ENCODE results near the gene ABHD6. TPM values are rescaled to one million over a fixed set of nuclear protein-coding genes. Genes with fewer than 3 reads are reported as not detected.

ABHD6 gene
- total RNA-seq, 1 experiment from 2014 or later, result 7.0 TPM

DNA sequence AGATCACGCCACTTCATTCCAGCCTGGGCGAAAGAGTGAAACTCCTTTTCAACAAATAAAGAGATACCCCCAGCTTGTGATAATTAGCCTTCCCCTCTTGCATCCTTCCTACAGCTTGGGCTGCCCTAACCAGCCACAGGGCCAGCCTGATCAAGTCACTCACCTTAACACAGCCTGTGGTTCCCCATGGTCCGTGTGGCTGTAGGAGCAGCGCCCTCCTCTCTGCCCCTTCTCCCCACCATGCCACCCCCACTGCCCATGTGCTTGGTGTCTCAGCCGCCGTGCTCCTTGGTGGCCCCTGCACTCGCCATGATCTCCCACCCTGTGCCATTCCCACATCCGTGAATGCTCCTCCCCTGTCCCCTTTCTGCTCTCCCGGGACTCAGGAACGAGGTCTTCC is 55.3 kb downstream of the ABHD6 start:
- Histone ChIP-seq H3K36me3 (replicated peaks; ENCODE audit: control insufficient read depth, insufficient read depth, low read length) (no peaks in the 10 kb centered on the region), H3K4me3 (ENCODE audit: insufficient read depth, low read depth, low read length) (no peak overlapping the region), H3K27me3 (ENCODE audit: control insufficient read depth, insufficient read depth, low read length) (no peaks in the 10 kb centered on the region)
- no peak for DNase-seq

DNA sequence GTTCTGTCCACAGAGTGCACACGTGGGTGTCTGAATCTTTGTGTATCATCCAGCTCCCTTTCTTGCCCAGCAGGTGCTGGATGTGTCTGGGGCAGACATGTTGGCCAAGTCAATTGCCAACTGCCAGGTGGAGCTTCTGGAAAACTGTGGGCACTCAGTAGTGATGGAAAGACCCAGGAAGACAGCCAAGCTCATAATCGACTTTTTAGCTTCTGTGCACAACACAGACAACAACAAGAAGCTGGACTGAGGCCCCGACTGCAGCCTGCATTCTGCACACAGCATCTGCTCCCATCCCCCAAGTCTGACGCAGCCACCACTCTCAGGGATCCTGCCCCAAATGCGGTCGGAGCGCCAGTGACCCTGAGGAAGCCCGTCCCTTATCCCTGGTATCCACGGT is 55.9 kb downstream of the ABHD6 start:
- DNase-seq, result no peak
- Histone ChIP-seq H3K36me3 (replicated peaks; ENCODE audit: control insufficient read depth, insufficient read depth, low read length) (no peaks in the 10 kb centered on the region), H3K4me3 (ENCODE audit: insufficient read depth, low read depth, low read length) (no peak overlapping the region), H3K27me3 (ENCODE audit: control insufficient read depth, insufficient read depth, low read length) (no peaks in the 10 kb centered on the region)

DNA sequence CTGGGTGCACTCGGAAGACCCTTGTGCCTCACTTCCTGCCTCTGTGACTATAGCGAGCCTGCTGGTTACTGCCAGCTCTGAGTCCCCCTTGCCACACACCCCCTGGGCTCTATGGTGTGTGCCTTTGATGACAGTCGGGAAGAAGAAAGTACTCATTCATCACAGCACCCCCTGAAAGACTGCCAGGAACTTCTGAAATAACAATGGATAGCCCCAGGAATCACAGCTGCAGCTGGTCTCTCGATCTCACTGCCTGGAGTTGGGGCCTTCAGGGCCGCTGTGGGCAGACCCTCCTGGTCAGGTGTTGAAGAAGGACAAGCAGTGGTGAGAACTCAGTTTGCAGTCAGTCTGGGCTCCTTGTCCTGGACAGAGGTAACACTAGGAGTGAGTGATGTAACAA is 58.7 kb downstream of the ABHD6 start:
- H3K36me3 ChIP-seq (replicated peaks; ENCODE audit: control insufficient read depth, insufficient read depth, low read length), result no peaks in the 10 kb centered on the region
- H3K27me3 ChIP-seq (ENCODE audit: control insufficient read depth, insufficient read depth, low read length), result no peaks in the 10 kb centered on the region
- no peak for DNase-seq
- no peak overlapping the region for H3K4me3 ChIP-seq (ENCODE audit: insufficient read depth, low read depth, low read length)

DNA sequence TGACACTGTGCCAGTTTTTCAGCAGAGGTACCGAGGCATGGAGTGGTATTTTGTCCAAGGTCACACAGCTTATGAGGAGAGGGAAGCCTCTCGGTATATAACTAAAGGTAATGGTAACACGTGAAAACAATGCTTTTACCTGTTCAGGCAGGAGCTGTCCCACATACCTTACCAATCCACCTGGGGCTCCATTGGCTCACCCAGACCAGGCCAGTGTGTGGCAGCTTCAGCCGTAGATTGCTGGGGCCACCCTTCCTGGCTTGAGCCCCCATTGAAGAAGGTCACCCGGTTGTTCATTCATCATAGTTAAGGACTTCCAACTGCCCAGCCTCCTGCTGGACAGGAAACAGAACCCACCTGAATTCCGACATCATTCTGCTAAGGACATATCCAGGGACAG is 59.3 kb downstream of the ABHD6 start:
- Histone ChIP-seq H3K36me3 (replicated peaks; ENCODE audit: control insufficient read depth, insufficient read depth, low read length) (no peaks in the 10 kb centered on the region), H3K27me3 (ENCODE audit: control insufficient read depth, insufficient read depth, low read length) (no peaks in the 10 kb centered on the region), H3K4me3 (ENCODE audit: insufficient read depth, low read depth, low read length) (no peak overlapping the region)
- no peak for DNase-seq

DNA sequence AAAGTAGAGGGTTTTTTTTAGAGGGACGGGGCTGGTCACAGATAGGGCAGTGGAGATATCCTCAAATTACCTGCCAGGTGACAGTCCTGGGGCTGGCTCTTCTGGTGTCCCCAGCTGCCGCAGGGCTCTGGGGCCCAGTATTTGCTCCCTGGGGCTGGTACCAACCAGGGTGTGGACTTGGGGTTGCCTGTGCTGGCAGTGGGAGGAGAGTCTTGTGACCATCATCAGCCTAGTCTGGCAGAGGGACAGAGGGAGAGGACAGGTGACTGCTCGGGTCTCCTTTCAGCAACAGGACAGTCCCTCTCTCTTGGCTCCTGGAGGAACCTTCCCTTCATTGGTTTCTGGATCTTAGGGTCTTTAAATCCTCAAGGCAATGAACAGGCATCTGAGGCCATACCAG is 60.6 kb downstream of the ABHD6 start:
- DNase-seq, result no peak
- Histone ChIP-seq H3K4me3 (ENCODE audit: insufficient read depth, low read depth, low read length) (no peak overlapping the region), H3K27me3 (ENCODE audit: control insufficient read depth, insufficient read depth, low read length) (no peaks in the 10 kb centered on the region; the same call in 1 of the 2 replicates), H3K36me3 (replicated peaks; ENCODE audit: control insufficient read depth, insufficient read depth, low read length) (no peaks in the 10 kb centered on the region)

DNA sequence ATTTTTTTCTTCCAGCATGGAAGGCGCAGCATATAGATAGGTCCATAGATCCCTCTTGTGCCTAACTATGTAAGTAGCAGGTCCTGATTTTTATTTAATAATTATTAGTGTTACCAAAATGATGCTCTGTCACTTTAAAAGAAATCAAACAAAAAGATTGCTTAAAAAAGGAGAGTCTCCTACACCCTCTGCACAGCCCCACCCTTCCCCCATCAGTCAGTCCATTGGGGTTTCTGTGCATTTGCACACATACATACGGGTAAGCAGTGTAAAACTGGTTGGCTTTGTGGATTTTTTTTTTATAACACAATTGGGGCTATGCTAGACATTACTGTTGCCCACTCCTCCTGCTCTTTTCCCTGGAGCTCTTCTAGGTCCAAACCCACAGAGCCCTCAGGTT is 61.5 kb downstream of the ABHD6 start:
- Histone ChIP-seq H3K36me3 (replicated peaks; ENCODE audit: control insufficient read depth, insufficient read depth, low read length) (no peaks in the 10 kb centered on the region), H3K27me3 (ENCODE audit: control insufficient read depth, insufficient read depth, low read length) (no peaks in the 10 kb centered on the region; the same call in 1 of the 2 replicates), H3K4me3 (ENCODE audit: insufficient read depth, low read depth, low read length) (no peak overlapping the region)
- DNase-seq, result no peak

DNA sequence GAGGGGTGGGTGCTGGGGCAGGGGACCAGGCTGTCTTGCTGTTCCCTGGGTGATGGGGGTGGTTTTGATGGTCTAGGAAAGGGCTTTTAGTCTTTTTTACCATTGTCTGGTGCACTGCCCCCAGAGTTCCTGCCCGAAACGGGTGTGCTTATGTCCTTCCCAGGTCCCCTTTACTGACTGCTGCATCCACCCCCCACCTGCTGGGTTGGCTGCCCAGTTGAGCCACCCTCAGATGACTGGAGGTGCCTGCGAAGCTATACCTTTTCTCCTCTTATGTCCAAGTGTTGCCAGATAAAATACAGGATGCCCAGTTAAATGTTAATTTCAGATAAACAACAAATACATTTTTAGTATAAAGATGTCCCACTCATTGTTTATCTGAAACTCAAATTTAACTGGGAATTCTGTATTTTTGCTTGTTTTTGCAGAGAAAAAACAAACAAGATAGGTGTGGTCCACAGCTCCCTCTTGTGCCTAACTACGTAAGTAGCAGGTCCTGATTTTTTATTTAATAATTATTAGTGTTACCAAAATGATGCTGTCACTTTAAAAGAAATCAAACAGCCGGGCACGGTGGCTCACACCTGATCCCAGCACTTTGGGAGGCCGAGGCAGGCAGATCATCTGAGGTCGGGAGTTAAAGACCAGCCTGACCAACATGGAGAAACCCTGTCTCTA is 62.4 kb downstream of the ABHD6 start:
- Histone ChIP-seq H3K36me3 (replicated peaks; ENCODE audit: control insufficient read depth, insufficient read depth, low read length) (no peaks in the 10 kb centered on the region), H3K27me3 (ENCODE audit: control insufficient read depth, insufficient read depth, low read length) (no peaks in the 10 kb centered on the region; the same call in 1 of the 2 replicates), H3K4me3 (ENCODE audit: insufficient read depth, low read depth, low read length) (no peak overlapping the region)
- peak; percentile 44 for DNase-seq

DNA sequence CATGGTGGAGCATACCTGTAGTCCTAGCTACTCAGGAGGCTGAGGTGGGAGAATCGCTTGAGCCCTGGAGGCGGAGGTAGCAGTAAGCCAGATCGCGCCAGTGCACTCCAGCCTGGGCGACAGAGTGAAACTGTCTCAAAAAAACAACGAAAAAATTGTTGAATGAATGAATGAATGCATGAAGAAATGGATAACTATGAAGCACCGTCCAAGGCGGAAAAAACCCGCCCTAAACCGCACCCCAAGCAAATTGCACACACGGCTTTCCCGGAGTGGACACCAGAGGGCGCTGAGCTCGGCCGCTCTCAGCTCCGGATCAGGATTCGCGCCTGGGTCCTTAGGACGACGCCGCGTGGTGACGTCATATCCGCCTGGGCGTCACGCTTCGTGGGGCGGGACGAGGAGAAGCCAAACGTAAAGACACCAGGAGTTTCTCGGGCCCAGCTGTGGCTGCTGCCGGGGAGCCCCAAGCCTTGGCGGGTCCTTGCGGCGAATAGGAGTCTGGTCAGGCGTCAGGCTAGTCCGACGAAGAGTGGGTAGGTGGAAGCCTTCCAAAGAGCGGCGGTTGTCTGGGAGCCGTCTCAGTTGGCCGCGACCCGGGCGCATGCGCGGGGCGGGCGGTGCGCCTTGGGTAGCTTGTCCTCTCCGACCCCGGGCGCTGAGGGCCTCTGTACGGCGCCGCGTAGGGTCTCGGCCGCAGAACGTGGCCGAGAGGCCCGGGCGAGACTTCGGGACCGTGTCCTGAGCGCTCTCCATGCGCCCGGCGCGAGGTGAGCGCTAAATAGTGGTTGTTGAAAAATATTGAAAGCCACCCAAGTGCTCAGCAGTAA is 68.5 kb downstream of the ABHD6 start, which contains the start of the genes HTD2 and RPP14:
TSS of gene HTD2 (plus strand) at position 639 of the 830 bp plus-strand sequence. CDS start 11,094 bp downstream, outside the sequence.
TSS of gene RPP14 (plus strand) at position 364 of the 830 bp plus-strand sequence. CDS start 4,085 bp downstream, outside the sequence.
- H3K36me3 ChIP-seq (replicated peaks; ENCODE audit: control insufficient read depth, insufficient read depth, low read length), result peaks cover 9% of the 10 kb centered on the region

DNA sequence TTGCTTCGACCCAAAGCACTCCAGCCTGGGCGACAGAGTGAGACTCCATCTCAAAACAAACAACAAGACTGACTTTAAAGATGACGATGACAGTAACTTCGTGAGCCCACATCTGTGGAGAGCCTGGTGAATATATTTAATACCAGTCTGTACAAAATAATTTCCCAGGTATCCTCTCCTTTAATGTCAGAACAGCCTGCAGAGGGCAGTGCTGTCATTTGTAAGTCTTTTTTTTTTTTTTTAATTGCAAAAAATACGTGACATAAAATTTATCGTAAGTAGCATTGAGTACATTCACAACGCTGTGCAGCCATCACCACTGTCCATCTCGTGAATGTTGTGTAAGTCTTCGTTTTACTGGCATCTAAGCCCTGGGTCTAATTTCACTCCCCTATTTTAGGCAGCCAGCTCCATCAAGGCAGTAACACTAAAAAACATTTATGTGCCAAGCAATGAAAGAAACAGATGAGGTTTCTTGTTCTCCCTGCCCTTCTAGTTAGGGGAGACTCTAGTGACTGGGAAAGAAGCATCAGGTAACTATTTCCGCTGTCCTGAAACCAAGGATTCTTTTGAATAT is 70.1 kb downstream of the ABHD6 start:
- DNase-seq, result no peak
- peaks cover 19% of the 10 kb centered on the region for H3K36me3 ChIP-seq (replicated peaks; ENCODE audit: control insufficient read depth, insufficient read depth, low read length)
- H3K27me3 ChIP-seq (ENCODE audit: control insufficient read depth, insufficient read depth, low read length), result no peaks in the 10 kb centered on the region
- H3K4me3 ChIP-seq (ENCODE audit: insufficient read depth, low read depth, low read length), result peak overlapping the region; percentile 88

More for the DNA sequence above, 68.5 kb downstream of the ABHD6 start, which contains the start of the genes HTD2 and RPP14:
- no peaks in the 10 kb centered on the region; the same call in 1 of the 2 replicates for H3K27me3 ChIP-seq (ENCODE audit: control insufficient read depth, insufficient read depth, low read length)
- DNase-seq, result peak; percentile 96
- peak within 1 kb of the TSS; percentile 88 for H3K4me3 ChIP-seq (ENCODE audit: insufficient read depth, low read depth, low read length)

DNA sequence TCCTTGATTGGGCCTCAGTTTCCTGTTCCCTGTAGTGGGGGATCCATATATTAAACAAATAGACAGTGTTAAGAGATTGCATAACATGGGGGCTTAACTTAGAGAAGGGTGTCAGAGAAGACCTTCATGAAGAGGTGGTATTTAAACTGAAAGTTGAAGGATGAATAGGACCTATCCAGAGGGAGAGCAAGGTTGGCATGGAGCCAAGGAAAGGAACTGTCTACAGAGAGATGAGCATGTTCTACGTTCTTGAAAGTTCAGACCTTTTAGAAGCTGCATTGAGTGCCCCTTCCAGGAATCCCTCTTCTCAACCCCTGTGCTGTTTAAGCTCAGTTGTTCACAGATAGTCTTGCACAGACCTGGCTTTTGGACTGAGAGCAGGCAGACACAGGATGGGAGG is 71.1 kb downstream of the ABHD6 start:
- DNase-seq, result no peak
- H3K27me3 ChIP-seq (ENCODE audit: control insufficient read depth, insufficient read depth, low read length), result no peaks in the 10 kb centered on the region
- no peak overlapping the region for H3K4me3 ChIP-seq (ENCODE audit: insufficient read depth, low read depth, low read length)
- H3K36me3 ChIP-seq (replicated peaks; ENCODE audit: control insufficient read depth, insufficient read depth, low read length), result peaks cover 26% of the 10 kb centered on the region

DNA sequence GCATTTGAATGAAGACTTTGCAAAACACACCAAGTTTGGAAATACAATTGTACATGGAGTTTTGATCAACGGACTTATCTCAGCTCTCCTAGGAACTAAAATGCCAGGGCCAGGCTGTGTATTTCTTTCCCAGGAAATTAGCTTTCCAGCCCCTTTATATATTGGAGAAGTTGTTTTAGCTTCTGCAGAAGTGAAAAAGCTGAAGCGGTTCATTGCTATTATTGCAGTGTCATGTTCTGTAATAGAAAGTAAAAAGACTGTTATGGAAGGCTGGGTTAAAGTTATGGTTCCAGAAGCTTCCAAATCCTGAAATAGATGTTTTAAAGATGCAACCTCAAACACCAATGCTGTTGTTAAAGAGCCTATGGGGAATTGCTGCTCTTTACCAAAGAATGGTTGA is 80.2 kb downstream of the ABHD6 start:
- no peak for DNase-seq
- no peaks in the 10 kb centered on the region for H3K27me3 ChIP-seq (ENCODE audit: control insufficient read depth, insufficient read depth, low read length)
- no peak overlapping the region for H3K4me3 ChIP-seq (ENCODE audit: insufficient read depth, low read depth, low read length)
- H3K36me3 ChIP-seq (replicated peaks; ENCODE audit: control insufficient read depth, insufficient read depth, low read length), result peaks cover 28% of the 10 kb centered on the region

DNA sequence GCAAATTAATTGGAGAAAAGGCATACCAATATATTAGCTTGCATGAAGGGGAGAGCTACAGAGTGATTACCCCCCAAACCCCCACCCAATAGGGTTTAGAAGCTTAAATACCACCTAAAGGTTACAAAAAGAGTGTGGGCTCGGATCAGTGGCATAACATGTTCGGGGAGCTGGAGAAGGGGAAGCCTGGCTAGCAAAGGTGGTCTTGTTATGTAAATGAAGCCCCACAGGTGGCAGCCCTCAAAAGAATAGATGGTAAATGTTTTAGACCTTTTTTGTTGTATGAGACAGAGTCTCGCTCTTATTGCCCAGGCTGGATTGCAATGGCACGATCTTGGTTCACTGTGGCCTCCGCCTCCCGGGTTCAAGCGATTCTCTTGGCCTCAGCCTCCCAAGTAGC is 84.2 kb downstream of the ABHD6 start:
- peak; percentile 61 for DNase-seq
- Histone ChIP-seq H3K4me3 (ENCODE audit: insufficient read depth, low read depth, low read length) (no peak overlapping the region), H3K27me3 (ENCODE audit: control insufficient read depth, insufficient read depth, low read length) (no peaks in the 10 kb centered on the region), H3K36me3 (replicated peaks; ENCODE audit: control insufficient read depth, insufficient read depth, low read length) (peaks cover 14% of the 10 kb centered on the region)

DNA sequence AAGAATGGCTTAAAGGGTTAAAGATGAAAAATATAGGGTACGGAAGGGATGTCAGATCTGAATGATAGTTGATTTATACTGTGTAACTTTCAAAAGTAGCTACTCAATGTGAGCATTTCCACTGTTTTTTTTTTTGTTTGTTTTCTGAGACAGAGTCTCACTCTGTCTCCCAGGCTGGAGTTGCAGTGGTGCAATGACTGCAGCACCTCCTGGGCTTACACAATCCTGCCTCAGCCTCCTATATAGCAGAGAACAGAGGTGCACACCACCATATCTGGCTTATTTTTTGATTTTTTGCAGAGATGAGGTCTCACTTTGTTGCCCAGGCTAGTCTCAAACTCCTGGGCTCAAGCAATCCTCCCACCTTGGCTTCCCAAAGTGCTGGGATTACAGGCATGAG is 85.2 kb downstream of the ABHD6 start:
- H3K27me3 ChIP-seq (ENCODE audit: control insufficient read depth, insufficient read depth, low read length), result no peaks in the 10 kb centered on the region
- H3K4me3 ChIP-seq (ENCODE audit: insufficient read depth, low read depth, low read length), result no peak overlapping the region
- H3K36me3 ChIP-seq (replicated peaks; ENCODE audit: control insufficient read depth, insufficient read depth, low read length), result peaks cover 4% of the 10 kb centered on the region
- no peak for DNase-seq

DNA sequence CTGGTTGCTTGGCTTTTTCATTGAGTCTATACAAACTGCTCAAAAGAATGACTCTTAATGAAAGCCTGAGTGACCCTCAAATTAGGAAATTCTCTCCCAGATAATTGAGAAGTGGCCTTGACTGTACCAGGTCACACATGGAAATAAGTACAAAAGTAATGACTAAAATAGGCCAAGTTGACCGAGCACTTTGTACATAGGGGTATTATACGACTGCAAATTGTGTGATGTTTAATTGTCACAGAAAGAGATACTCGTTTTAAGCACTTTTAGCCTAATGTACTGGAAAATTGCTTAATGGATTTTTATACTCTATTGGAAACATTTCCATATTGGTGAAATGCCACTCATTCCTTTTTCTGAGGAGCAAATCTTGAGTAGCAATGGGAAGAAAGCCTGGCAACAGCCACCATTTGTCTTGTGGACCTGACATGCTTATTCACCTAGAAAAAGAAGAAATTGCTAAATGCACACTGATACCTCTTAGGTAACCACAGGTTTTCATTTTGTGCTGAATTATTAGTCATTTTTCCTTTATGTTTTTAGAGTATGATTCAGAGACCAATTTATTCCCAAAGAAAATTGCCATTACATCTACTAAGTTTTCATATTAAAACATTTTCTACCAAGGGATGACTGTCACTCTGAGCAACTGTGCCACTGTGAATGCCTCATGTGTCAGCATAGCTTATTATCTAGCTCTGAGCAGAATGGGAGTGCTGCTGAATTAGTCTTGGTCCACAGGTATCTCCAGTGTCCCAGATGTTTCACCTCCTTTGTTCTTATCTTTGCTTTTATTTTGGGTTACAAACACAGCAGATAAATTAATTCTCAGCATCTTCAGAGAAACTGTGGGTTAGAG is 86.2 kb downstream of the ABHD6 start:
- no peaks in the 10 kb centered on the region for H3K27me3 ChIP-seq (ENCODE audit: control insufficient read depth, insufficient read depth, low read length)
- H3K36me3 ChIP-seq (replicated peaks; ENCODE audit: control insufficient read depth, insufficient read depth, low read length), result no peaks in the 10 kb centered on the region
- no peak overlapping the region for H3K4me3 ChIP-seq (ENCODE audit: insufficient read depth, low read depth, low read length)
- no peak for DNase-seq
